Measurements from ENCODE around the gene DNAH3.
"Not testable (repeated sequence)": the region's sequence is repeated elsewhere in the genome, so short reads cannot be mapped to it uniquely, and the experiment has no call there.

Gene DNAH3

DNA sequence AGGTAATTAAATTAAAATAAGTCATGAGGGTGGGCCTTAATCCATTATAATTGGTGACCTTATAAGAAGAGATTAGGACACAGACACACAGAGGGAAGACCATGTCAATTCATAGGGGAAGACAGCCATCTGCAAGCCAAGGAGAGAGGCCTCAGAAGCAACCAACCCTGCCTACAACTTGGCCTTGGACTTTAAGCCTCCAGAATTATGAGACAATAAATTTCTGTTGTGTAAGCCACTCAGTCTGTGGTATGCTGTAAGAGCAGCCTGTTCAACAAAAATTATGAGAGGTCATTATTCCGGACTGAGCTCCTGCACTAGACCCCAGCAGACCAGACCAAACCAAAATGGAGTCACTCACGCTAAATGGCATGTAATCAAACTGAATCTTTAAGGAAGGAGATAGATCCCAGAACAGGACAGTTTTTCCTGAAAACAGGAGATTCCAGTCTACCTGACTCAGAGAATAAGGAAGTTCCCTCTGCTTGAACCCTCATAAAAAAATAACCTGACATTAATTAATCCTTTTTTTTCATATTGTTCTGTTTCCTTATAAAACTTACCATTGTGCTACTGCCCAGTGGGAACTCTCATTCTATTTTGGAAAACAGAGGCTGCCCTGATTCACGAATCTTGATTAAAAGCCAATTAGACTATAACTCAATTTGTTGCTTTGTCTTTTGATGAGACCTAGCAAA is 74.3 kb downstream of the DNAH3 start:
- FAIRE-seq: no peak

DNA sequence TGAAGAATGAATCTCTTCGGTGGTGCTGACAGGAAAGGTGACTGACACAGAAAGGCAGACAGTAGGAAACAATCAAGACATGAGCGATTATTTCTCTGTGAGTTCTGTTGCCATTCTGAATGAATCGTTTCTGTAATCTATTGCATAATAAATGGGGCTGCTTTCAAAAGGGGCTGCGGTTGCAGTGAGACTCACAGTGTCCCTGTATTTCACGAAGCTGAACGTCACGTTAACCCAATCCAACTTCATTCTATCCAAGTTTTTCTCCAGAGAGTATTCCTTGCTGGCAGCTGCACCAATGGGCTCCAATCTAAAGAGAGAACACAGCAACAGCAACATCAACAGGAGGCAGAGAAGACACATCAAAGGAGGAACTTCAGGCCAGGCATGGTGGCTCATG is 75.4 kb downstream of the DNAH3 start:
- FAIRE-seq (no peak), DNase-seq (ENCODE audit: insufficient read length) (no peak)
- TF ChIP-seq TAF1 (IDR thresholded peaks at IDR 0.05; ENCODE audit: borderline replicate concordance, low read depth, low read length): no peak
- no peak for TF ChIP-seq POLR2A (IDR thresholded peaks at IDR 0.05; ENCODE audit: low read depth, low read length)
- no peak for TF ChIP-seq POLR2AphosphoS5 (IDR thresholded peaks at IDR 0.05; ENCODE audit: low read depth, low read length)

More for the DNA sequence above, 74.3 kb downstream of the DNAH3 start:
- TF ChIP-seq POLR2AphosphoS5 (IDR thresholded peaks at IDR 0.05; ENCODE audit: low read depth, low read length) (no peak), POLR2A (IDR thresholded peaks at IDR 0.05; ENCODE audit: low read depth, low read length) (no peak), TAF1 (IDR thresholded peaks at IDR 0.05; ENCODE audit: borderline replicate concordance, low read depth, low read length) (no peak)
- no peak for DNase-seq (ENCODE audit: insufficient read length)

DNA sequence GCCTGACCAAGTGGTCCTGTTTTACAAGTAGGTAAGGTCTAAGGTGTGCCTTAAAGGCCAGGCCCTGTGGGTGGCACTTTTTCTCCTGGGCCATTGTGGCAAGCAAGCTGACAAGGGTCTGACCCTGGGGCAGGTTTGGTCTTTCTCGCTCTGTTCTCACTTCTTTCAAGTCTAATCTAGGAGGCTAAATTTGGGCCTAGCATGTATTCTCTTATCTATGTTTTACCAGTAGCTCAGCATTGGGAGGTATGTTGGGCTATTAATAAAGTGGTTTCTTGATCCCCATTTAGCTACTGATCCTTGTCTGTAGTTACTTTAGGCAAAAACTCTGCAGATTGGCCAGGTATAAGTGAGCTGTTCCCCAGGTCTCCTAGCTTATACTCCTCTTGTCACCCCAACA is 77.7 kb downstream of the DNAH3 start:
- DNase-seq (ENCODE audit: insufficient read length) (no peak), FAIRE-seq (no peak)
- TF ChIP-seq POLR2AphosphoS5 (IDR thresholded peaks at IDR 0.05; ENCODE audit: low read depth, low read length) (no peak), TAF1 (IDR thresholded peaks at IDR 0.05; ENCODE audit: borderline replicate concordance, low read depth, low read length) (no peak), POLR2A (IDR thresholded peaks at IDR 0.05; ENCODE audit: low read depth, low read length) (no peak)

DNA sequence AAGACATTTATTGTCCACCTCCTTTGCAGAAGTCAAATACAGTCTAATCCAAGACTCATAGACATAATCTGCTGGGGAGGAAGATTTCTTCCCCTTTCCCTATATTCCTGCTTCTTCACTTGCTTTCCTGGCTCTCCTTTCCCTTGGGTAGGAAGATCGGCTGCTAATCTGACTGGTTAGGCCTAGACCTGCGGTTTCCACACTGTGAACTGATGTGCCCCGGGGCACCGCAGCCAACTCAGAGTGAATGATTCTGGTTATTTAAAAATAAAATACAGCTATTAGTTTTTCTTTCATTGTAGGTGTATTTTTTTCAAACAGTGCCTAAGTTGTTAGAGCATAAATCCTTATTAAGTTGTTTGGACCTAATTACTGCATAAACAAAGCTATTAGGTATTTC is 78.9 kb downstream of the DNAH3 start:
- no peak for TF ChIP-seq POLR2A (IDR thresholded peaks at IDR 0.05; ENCODE audit: low read depth, low read length)
- TF ChIP-seq TAF1 (IDR thresholded peaks at IDR 0.05; ENCODE audit: borderline replicate concordance, low read depth, low read length): no peak
- TF ChIP-seq POLR2AphosphoS5 (IDR thresholded peaks at IDR 0.05; ENCODE audit: low read depth, low read length): no peak
- DNase-seq (ENCODE audit: insufficient read length) (no peak), FAIRE-seq (no peak)

DNA sequence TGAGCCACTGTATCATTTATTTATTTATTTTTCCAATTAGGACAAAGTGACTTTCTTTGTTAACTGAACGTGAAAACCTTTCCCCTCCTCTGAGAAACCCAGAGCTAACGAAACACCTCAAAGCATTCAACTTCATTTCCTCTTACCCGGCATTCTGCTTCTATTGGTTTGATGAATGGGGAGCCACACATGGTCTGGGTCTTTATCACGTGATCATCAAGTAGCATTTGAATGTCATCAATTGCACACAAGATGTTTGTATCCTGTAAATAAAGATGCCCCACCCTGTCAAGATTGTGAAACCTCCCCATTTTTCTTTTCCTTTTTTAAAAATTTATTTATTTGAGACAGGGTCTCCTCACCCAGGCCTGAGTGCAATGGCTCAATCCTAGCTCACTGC is 80.1 kb downstream of the DNAH3 start:
- DNase-seq (ENCODE audit: insufficient read length) (no peak), FAIRE-seq (no peak)
- no peak for TF ChIP-seq POLR2AphosphoS5 (IDR thresholded peaks at IDR 0.05; ENCODE audit: low read depth, low read length)
- no peak for TF ChIP-seq TAF1 (IDR thresholded peaks at IDR 0.05; ENCODE audit: borderline replicate concordance, low read depth, low read length)
- no peak for TF ChIP-seq POLR2A (IDR thresholded peaks at IDR 0.05; ENCODE audit: low read depth, low read length)

DNA sequence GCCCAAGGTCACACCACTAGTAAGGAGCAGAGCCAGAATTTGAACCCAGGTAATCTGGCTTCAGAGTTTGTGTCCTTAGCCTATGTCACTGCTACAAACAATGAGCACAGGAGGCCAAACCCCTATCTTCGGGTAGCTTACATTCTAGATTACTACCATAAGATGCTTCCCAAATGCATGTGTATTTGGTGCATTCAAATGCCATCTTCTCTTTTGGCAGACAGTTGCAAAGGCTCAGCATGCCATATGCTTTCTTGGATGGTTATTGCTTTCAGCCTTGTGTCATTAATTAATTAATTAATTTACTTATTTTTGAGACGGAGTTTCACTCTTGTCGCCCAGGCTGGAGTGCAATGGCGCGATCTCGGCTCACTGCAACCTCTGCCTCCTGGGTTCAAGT is 80.7 kb downstream of the DNAH3 start:
- FAIRE-seq (no peak), DNase-seq (ENCODE audit: insufficient read length) (no peak)
- TF ChIP-seq POLR2A (IDR thresholded peaks at IDR 0.05; ENCODE audit: low read depth, low read length) (no peak), POLR2AphosphoS5 (IDR thresholded peaks at IDR 0.05; ENCODE audit: low read depth, low read length) (no peak), TAF1 (IDR thresholded peaks at IDR 0.05; ENCODE audit: borderline replicate concordance, low read depth, low read length) (no peak)

DNA sequence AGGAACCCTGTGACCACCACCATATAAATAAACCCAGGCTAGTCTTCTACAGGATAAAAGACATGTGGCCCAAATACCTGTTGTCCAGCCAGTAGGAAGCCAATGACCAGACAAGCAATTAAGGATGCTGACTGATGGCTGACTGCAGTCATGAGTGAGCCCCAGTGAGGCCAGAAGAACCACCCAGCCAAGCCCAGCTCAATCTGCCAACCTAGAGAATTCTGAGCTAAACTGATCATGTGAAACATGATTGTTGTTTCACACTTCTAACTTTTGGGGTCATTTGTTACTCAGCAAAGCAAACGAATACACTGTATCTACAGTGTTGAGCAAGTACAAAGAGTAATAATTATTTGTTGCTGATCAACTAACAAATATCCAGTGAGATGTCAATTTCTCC is 86.4 kb downstream of the DNAH3 start:
- DNase-seq (ENCODE audit: insufficient read length): no peak
- FAIRE-seq: no peak
- TF ChIP-seq POLR2AphosphoS5 (IDR thresholded peaks at IDR 0.05; ENCODE audit: low read depth, low read length): no peak
- TF ChIP-seq POLR2A (IDR thresholded peaks at IDR 0.05; ENCODE audit: low read depth, low read length): no peak
- no peak for TF ChIP-seq TAF1 (IDR thresholded peaks at IDR 0.05; ENCODE audit: borderline replicate concordance, low read depth, low read length)

DNA sequence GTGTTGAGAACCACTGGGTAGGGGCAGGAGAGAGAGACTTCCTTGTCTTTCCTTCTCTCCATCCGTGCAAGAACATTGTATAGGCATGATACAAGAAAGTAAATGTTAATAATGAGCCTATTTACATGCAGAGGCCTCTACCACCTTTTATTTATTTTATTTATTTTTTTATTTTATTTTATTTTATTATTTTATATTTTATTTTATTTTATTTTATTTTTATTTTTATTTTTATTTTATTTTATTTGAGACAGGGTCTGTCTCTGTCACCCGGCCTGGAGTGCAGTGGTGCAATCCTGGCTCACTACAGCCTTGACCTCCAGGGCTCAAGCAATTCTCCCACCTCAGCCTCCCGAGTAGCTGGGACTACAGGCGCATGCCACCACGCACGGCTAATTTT is 87.3 kb downstream of the DNAH3 start:
- not testable (repeated sequence) for FAIRE-seq

DNA sequence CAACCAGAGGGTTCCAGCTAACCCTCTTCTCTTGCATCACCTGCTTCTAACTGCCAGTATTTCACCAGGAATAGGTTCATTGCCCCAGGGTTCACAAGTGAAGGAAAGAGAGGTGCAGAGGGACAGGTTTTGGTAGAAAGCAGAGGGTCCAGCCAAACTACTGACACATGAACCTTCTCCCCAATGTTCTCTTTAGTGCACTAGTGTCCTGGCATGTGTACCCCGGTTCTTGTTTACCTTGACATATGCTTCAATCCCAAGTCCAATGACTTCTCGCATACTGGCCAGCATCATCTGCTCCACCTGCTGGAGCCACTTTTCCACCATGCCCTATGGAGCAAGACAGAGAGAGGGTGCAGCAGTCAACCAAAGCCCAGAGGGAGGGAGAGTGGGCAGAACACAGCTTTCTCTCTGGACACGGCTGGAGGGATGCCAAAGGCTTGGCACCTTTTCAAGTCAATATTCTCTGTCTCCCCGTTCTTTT is 90.6 kb downstream of the DNAH3 start:
- DNase-seq (ENCODE audit: insufficient read length) (no peak), FAIRE-seq (no peak)
- no peak for TF ChIP-seq POLR2AphosphoS5 (IDR thresholded peaks at IDR 0.05; ENCODE audit: low read depth, low read length)
- TF ChIP-seq POLR2A (IDR thresholded peaks at IDR 0.05; ENCODE audit: low read depth, low read length): no peak
- TF ChIP-seq TAF1 (IDR thresholded peaks at IDR 0.05; ENCODE audit: borderline replicate concordance, low read depth, low read length): no peak

More for the DNA sequence above, 87.3 kb downstream of the DNAH3 start:
- not testable (repeated sequence) for DNase-seq (ENCODE audit: insufficient read length)

DNA sequence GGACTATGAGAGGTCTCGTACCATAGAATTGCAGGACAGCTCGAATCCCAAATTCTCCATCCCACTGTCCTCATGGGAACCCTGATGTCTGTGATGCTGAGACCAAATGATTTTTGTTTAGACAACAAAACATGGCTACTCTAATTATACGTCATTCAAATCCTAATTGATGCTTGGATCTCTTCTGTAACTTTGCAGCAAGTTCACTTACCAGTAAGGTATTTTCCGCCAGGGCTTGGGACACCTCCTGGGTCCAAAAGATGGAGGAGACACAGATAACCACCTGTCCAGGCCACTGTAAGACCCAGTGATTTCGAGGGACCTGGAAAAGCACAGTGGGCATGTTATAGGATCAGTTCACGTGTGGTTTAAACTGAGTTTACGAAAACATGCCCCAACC is 92.8 kb downstream of the DNAH3 start:
- DNase-seq (ENCODE audit: insufficient read length) (no peak), FAIRE-seq (no peak)
- TF ChIP-seq POLR2AphosphoS5 (IDR thresholded peaks at IDR 0.05; ENCODE audit: low read depth, low read length): no peak
- TF ChIP-seq TAF1 (IDR thresholded peaks at IDR 0.05; ENCODE audit: borderline replicate concordance, low read depth, low read length): no peak
- no peak for TF ChIP-seq POLR2A (IDR thresholded peaks at IDR 0.05; ENCODE audit: low read depth, low read length)

DNA sequence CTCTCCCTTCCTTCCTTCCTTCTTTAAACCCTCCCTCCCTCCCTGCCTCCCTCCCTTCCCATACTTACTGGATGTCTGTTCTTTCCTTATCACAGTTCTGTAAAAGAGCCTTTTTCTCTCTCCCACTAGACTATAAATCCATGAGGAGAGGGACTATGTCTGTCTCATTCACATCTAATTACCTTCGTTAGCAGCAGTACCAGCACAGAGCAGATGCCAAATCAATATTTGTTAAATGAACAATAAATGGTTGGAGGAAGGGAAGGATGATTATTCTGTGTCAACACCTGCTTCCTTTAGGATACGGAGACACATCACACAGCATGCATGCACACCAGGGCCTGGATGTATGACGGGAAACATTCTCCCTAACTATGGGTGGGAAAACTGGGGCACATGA is 94.2 kb downstream of the DNAH3 start:
- no peak for TF ChIP-seq POLR2AphosphoS5 (IDR thresholded peaks at IDR 0.05; ENCODE audit: low read depth, low read length)
- no peak for TF ChIP-seq POLR2A (IDR thresholded peaks at IDR 0.05; ENCODE audit: low read depth, low read length)
- TF ChIP-seq TAF1 (IDR thresholded peaks at IDR 0.05; ENCODE audit: borderline replicate concordance, low read depth, low read length): no peak
- DNase-seq (ENCODE audit: insufficient read length) (no peak), FAIRE-seq (no peak)

DNA sequence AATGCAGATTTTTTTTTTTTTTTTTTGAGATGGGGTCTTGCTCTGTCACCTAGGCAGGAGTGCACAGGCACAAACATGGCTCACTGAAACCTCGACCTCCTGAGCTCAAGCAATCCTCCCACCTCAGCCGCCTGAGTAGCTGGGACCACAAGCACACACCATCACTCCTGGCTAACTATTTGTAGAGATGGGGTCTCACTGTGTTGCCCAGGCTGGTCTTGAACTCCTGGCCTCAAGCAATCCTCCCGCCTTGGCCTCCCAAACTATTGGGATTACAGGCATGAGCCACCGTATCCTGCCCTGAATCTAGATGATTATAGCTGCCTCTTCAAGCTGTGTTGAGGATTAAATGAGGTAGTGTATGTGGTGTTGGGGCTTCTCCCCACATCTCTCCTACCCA is 94.9 kb downstream of the DNAH3 start:
- DNase-seq (ENCODE audit: insufficient read length); FAIRE-seq: not testable (repeated sequence)

DNA sequence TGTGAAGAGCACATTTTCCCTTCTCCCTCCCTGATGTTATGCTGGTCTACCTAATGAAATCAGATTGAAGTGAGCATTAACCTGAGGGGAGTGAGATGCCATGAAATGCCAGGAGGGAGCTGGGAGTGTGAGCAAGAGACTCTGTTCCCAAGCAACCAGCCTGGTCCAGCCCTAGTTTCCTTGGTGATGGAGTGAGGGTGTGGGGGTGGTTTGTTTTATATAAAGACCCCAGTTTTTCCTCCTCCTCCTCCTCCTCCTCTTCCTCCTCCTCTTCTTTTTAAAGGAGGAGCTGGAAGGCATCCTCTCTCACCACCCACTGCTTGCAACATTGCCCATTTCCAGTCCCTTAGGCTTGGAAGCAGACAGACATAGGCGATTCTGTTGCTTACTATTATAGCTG is 97.1 kb downstream of the DNAH3 start:
- no peak for TF ChIP-seq POLR2AphosphoS5 (IDR thresholded peaks at IDR 0.05; ENCODE audit: low read depth, low read length)
- no peak for TF ChIP-seq TAF1 (IDR thresholded peaks at IDR 0.05; ENCODE audit: borderline replicate concordance, low read depth, low read length)
- TF ChIP-seq POLR2A (IDR thresholded peaks at IDR 0.05; ENCODE audit: low read depth, low read length): no peak
- no peak for FAIRE-seq
- no peak for DNase-seq (ENCODE audit: insufficient read length)

DNA sequence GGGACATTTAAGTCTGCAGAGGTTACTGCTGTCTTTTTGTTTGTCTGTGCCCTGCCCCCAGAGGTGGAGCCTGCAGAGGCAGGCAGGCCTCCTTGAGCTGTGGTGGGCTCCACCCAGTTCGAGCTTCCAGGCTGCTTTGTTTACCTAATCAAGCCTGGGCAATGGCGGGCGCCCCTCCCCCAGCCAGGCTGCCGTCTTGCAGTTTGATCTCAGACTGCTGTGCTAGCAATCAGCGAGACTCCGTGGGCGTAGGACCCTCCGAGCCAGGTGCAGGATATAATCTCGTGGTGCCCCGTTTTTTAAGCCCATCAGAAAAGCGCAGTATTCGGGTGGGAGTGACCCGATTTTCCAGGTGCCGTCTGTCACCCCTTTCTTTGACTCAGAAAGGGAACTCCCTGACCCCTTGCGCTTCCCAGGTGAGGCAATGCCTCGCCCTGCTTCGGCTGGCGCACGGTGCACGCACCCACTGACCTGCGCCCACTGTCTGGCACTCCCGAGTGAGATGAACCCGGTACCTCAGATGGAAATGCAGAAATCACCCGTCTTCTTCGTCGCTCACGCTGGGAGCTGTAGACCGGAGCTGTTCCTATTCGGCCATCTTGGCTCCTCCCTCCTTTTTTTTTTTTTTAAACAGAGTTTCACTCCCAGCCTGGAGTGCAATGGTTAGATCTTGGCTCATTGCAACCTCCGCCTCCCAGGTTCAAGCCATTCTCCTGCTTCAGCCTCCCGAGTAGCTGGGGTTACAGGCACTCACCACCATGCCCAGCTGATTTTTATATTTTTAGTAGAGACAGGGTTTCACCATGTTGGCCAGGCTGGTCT is 102.3 kb downstream of the DNAH3 start:
- not testable (repeated sequence) for DNase-seq (ENCODE audit: insufficient read length); FAIRE-seq
